C4-2B (cell line): ENCODE measurements around the gene NCAPG2.
A peak's percentile ranks its signal among the peaks of the same experiment; 100 is the strongest.

Source experiments
- H3K27ac ChIP-seq: fragments of 450-650 bp; 2 replicates; pipeline ENCODE4 v1.5.1; 2017
- CTCF ChIP-seq: fragments of 450-650 bp; conservative IDR thresholded peaks from 2 replicates; pipeline ENCODE4 v1.5.1; 2017; ENCODE audit warnings: mild to moderate bottlenecking
- ZFX ChIP-seq: fragments of 450-650 bp; IDR thresholded peaks from 2 replicates; pipeline ENCODE4 v1.6.1; 2017

NCAPG2 gene

DNA sequence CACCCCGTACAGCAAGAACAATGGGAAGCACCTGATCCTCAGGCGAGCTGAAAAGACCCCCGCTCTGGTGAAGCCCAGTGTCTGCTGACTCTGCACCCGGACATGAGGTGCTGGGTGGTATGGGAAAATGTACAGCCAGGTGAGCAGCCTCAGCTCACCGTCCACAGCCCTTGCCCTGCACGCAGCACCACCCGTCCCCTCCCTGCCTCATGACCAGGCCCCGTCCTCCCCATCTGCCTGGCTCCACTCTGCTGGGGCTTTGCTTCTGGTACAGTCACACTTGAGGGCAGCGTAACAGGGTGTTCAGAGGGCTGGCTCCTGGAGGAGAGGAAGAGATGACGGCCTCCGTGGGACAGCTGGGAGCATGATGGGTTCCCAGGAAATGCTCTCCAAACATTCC is 49.1 kb downstream of the NCAPG2 start:
- TF ChIP-seq ZFX (no peak), CTCF (no peak)
- H3K27ac ChIP-seq = no peak overlapping the region

GRCh38 chr7:158651968-158652565 is 52.5 kb downstream of the NCAPG2 start:
- TF ChIP-seq ZFX = no peak
- TF ChIP-seq CTCF = no peak
- no peak overlapping the region for H3K27ac ChIP-seq

DNA sequence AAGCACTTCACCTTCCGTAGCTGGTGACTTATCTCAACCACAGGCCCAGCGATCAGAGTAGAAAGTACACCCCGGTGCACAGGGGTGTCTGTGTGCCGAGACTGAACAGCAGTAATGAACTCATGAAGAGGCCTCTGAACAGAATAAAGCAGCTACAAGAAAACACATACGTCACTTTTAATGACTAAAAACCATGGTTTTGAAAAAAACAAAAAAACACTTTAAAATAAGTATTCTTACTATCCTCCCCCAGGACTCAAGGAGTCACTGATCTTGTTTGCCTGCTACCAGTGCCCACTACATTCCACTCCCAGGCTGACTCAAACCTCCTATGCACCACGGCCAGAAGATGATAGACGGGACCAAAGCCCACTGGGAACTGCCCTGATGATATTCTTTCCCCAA is 53.8 kb downstream of the NCAPG2 start:
- TF ChIP-seq ZFX (no peak), CTCF (no peak)
- no peak overlapping the region for H3K27ac ChIP-seq

GRCh38 chr7:158649279-158649678 is 55.3 kb downstream of the NCAPG2 start:
- H3K27ac ChIP-seq = no peak overlapping the region
- TF ChIP-seq CTCF (no peak), ZFX (no peak)

DNA sequence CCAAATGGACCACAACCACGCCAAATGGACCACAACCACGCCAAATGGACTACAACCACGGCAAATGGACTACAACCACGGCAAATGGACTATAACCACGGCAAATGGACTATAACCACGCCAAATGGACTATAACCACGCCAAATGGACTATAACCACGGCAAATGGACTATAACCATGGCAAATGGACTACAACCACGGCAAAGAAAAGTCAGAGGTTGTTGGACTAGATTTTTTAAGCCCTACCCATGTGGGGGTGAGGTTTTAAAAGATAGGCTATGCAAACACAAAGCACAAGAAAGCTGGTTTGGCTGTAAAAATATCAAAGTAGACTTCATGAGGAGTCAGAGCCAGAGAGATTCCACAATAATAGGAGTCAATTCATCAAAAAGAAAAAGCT is 55.8 kb downstream of the NCAPG2 start:
- no peak overlapping the region for H3K27ac ChIP-seq
- TF ChIP-seq ZFX = no peak
- no peak for TF ChIP-seq CTCF

DNA sequence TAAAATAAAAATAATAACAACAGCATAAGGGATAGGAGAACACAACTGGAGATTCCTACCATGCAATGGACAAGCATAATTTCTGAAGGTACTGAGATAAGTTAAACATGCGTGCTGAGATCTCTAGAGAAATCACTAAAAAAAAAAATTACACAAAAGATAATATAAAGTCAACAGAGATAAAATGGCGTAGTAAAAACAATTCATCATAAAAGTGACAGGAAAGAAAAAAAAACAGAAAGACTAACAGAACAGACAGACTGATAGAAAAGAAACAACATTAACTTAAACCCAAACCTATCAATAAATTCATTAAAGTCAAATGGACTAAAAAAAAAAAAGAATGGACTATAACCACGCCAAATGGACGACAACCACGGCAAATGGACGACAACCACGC is 56.4 kb downstream of the NCAPG2 start:
- TF ChIP-seq CTCF (no peak), ZFX (no peak)
- H3K27ac ChIP-seq = no peak overlapping the region

DNA sequence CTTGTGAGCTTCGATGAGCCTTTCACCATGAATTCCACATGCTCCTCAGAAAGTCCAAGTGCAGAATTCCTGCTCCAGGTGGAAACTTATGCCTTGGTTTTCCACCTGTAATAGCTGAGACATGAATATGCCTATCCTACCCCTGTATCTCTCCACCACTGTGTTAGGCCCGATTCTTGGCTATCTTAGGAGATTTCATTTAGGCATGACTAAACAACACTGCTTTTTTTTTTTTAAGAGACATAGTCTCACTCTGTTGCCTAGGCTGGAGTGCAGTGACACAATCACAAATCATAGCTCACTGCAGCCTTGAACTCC is 57.2 kb downstream of the NCAPG2 start:
- peak; percentile 55 for TF ChIP-seq CTCF
- TF ChIP-seq ZFX = no peak

More for the DNA sequence above, 57.2 kb downstream of the NCAPG2 start:
- no peak overlapping the region for H3K27ac ChIP-seq
